ENCODE results near the gene TFE3.

DNA sequence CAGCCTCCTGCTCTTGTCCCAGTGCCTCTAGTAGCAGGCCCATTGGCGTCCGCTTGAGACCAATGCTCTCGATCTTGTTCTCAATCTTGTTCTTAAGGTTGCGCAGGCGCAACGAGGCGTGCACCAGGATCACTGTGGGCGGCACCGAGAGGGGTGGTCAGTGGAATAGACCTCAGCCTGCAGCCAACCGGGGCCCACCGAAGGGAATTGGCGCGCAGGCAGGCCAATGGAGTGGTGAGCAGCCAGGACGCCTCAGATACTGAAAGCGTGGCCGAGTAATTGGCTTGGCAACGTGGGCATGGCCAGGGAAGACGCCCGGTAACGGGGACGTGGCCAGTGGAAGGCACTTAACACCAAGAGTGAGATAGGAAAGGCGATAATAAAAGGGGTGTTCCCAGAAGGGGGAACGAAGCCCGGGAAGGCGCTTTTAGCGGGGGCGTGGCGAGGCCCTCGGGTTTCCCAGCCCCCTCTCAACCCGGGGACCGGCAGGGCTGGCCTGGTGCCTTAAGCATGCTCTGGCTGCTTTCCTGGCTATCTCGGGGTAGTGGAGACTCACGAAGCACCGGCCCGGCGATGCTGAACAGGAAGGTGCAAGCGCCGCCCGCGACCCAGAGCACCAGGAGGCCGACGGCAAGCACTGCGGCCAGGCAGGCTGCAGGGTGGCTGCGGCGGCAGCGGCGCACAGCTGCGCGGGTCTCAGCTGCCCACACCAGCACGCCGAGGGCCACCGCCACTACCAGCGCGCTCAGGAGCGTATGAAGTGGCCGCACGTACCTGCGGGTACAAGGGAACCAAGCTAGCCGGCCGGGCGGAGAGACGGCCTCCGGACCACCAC is 28.9 kb upstream of the TFE3 start:
- TF ChIP-seq BACH2 (CRISPR knock-in tag; IDR thresholded peaks at IDR 0.05; ENCODE audit: borderline replicate concordance) (no peak), GLIS3 (CRISPR knock-in tag; IDR thresholded peaks at IDR 0.05) (no peak), ARNTL (CRISPR knock-in tag; IDR thresholded peaks at IDR 0.05; ENCODE audit: borderline replicate concordance, low read depth) (no peak), ZC3H10 (CRISPR knock-in tag; IDR thresholded peaks at IDR 0.05) (no peak)

All from SK-N-SH treated with all-trans-retinoic acid at 6 μM for 48 hours (cell line).